ENCODE measurements around the gene PEBP1. TPM values are rescaled to one million over a fixed set of nuclear protein-coding genes. Genes with fewer than 3 reads are reported as not detected.

Gene PEBP1
- total RNA-seq, 1 experiment from 2014 or later: 168 TPM

DNA sequence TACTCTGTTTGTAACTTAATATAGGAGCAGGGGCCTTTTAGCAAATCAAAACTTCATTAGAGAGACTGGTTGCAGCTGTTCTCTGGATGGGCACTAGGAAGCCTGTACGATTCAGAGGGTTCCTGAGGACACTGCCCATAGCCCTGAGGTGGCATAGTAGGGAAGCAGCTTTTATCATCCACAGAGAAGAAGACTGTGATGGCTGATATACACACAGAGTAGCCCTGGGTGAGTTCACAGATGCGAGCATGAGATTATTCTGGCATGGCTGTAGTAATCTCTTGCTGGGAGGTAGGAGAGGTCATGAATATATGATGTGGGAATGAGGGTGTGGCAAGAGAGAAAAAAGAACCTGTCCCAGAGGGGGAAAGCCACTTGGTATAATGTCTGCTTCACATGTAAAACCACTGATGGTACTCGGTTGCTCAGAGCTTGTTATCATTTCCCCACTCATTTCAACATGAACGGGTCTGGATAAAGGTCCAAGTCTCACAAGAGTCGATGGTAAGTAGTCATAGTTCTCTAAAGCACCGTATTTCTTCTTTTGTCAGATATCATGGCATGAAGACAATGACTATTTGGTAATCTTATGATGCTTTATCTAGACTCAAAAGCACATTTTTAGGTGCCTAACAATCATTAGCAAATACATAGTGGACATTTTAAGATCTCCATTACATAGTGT is 52.0 kb downstream of the PEBP1 start:
- DNase-seq (ENCODE audit: low read depth, low spot score) (no peak), ATAC-seq (no peak)
- in situ Hi-C loops (cut with HindIII; ENCODE audit: low pct_unique_long_range_greater_than_20kb, low sequenced_read_pairs) (no loop called here), intact Hi-C loops (cut with micrococcal nuclease; ENCODE audit: unreplicated experiment) (no loop called here)
- no peaks in the 10 kb centered on the region for H3K4me1 ChIP-seq (ENCODE audit: control insufficient read depth, insufficient read depth, low read length)
- ChIA-PET POLR2A (no interaction called here), CTCF (no interaction called here)
- no peaks in the 10 kb centered on the region for H3K36me3 ChIP-seq (ENCODE audit: control insufficient read depth, insufficient read depth, low read length)
- no peaks in the 10 kb centered on the region for H3K9me3 ChIP-seq (ENCODE audit: control insufficient read depth, insufficient read depth, low read depth, low read length)
- H3K27me3 ChIP-seq (ENCODE audit: control insufficient read depth, insufficient read depth, low read length): no peaks in the 10 kb centered on the region
- H3K27ac ChIP-seq (ENCODE audit: low read length): no peak overlapping the region
- no TSS peak for BruUV-seq (replicated peaks)
- no peak overlapping the region; a peak in 1 of 4 replicates for H3K4me3 ChIP-seq (ENCODE audit: low read depth in 2 of 2, low read length in 2 of 2)
- TF ChIP-seq SIN3A (IDR thresholded peaks at IDR 0.05; ENCODE audit: borderline replicate concordance, insufficient read depth, low read depth, low read length) (no peak), TCF7L2 (IDR thresholded peaks at IDR 0.05; ENCODE audit: low read depth, low read length) (no peak), POLR2AphosphoS5 (IDR thresholded peaks at IDR 0.05; ENCODE audit: low read depth, low read length) (no peak)
- TF ChIP-seq, protein P1, sequence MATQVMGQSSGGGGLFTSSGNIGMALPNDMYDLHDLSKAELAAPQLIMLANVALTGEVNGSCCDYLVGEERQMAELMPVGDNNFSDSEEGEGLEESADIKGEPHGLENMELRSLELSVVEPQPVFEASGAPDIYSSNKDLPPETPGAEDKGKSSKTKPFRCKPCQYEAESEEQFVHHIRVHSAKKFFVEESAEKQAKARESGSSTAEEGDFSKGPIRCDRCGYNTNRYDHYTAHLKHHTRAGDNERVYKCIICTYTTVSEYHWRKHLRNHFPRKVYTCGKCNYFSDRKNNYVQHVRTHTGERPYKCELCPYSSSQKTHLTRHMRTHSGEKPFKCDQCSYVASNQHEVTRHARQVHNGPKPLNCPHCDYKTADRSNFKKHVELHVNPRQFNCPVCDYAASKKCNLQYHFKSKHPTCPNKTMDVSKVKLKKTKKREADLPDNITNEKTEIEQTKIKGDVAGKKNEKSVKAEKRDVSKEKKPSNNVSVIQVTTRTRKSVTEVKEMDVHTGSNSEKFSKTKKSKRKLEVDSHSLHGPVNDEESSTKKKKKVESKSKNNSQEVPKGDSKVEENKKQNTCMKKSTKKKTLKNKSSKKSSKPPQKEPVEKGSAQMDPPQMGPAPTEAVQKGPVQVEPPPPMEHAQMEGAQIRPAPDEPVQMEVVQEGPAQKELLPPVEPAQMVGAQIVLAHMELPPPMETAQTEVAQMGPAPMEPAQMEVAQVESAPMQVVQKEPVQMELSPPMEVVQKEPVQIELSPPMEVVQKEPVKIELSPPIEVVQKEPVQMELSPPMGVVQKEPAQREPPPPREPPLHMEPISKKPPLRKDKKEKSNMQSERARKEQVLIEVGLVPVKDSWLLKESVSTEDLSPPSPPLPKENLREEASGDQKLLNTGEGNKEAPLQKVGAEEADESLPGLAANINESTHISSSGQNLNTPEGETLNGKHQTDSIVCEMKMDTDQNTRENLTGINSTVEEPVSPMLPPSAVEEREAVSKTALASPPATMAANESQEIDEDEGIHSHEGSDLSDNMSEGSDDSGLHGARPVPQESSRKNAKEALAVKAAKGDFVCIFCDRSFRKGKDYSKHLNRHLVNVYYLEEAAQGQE (IDR thresholded peaks at IDR 0.05; ENCODE audit: insufficient read depth in 1 of 2, low read depth in 2 of 2, low read length in 1 of 2): no peak
- TF ChIP-seq, protein P2, sequence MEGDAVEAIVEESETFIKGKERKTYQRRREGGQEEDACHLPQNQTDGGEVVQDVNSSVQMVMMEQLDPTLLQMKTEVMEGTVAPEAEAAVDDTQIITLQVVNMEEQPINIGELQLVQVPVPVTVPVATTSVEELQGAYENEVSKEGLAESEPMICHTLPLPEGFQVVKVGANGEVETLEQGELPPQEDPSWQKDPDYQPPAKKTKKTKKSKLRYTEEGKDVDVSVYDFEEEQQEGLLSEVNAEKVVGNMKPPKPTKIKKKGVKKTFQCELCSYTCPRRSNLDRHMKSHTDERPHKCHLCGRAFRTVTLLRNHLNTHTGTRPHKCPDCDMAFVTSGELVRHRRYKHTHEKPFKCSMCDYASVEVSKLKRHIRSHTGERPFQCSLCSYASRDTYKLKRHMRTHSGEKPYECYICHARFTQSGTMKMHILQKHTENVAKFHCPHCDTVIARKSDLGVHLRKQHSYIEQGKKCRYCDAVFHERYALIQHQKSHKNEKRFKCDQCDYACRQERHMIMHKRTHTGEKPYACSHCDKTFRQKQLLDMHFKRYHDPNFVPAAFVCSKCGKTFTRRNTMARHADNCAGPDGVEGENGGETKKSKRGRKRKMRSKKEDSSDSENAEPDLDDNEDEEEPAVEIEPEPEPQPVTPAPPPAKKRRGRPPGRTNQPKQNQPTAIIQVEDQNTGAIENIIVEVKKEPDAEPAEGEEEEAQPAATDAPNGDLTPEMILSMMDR (IDR thresholded peaks at IDR 0.05): no peak

DNA sequence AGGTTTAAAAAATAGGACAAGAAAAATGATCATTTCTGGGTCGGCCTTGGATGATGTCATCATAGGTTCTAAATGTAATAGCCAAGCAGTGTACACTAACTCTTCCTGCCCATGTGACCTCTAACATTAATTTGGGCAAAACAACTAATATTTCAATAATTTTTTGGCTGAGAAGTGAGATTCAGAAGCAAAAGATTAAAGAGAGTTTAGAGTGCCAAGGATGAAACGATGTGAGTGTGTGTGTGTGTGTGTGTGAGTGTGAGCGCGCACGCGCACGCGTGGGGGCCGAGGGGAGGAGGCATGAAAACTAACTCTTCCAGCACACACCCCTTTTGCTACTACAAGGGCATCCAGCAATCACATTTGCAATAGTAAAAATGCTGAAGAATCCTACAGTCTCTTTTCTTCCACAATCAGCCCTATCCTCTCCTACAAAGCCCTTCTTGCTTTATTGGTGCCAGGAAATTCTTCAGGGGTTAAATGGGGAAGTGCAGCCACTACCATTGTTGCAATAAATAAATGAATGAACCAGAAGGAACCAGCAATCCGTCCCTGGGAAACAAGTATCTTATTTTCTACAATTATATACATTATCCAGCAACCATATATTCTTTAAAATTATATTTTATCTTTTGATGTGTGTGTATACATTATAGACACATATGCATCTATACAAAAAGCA is 52.9 kb downstream of the PEBP1 start:
- Histone ChIP-seq H3K36me3 (ENCODE audit: control insufficient read depth, insufficient read depth, low read length) (no peaks in the 10 kb centered on the region), H3K27me3 (ENCODE audit: control insufficient read depth, insufficient read depth, low read length) (no peaks in the 10 kb centered on the region), H3K4me3 (ENCODE audit: low read depth in 2 of 2, low read length in 2 of 2) (no peak overlapping the region; a peak in 1 of 4 replicates), H3K27ac (ENCODE audit: low read length) (no peak overlapping the region), H3K4me1 (ENCODE audit: control insufficient read depth, insufficient read depth, low read length) (no peaks in the 10 kb centered on the region), H3K9me3 (ENCODE audit: control insufficient read depth, insufficient read depth, low read depth, low read length) (no peaks in the 10 kb centered on the region)
- intact Hi-C loops (cut with micrococcal nuclease; ENCODE audit: unreplicated experiment): no loop called here
- ChIA-PET CTCF (interaction anchor here (0.6 kb wide), 1 partner anchor 188 kb away, joined by 3 read pairs; the partner anchor contains the start of gene SUDS3), POLR2A (no interaction called here)
- BruUV-seq (replicated peaks): no TSS peak
- in situ Hi-C loops (cut with HindIII; ENCODE audit: low pct_unique_long_range_greater_than_20kb, low sequenced_read_pairs): no loop called here
- no peak for DNase-seq (ENCODE audit: low read depth, low spot score)
- no peak for TF ChIP-seq SIN3A (IDR thresholded peaks at IDR 0.05; ENCODE audit: borderline replicate concordance, insufficient read depth, low read depth, low read length)
- TF ChIP-seq, protein P2 (IDR thresholded peaks at IDR 0.05): no peak
- TF ChIP-seq, protein P1 (IDR thresholded peaks at IDR 0.05; ENCODE audit: insufficient read depth in 1 of 2, low read depth in 2 of 2, low read length in 1 of 2): no peak
- ATAC-seq: no peak

Measured in Panc1 (cell line).